SK-N-SH treated with all-trans-retinoic acid at 6 μM for 48 hours (cell line): ENCODE results near the gene FAM3B.

Experiments used
- ATAC-seq: fragments of 200-7000 bp; cut with Tn5 transposase; 3 replicates; pipeline ENCODE4 v1.9.1; 2020; ENCODE audit warnings: mild to moderate bottlenecking, moderate library complexity
- ARNTL ChIP-seq: fragments of 450-650 bp; formaldehyde crosslinking; IDR thresholded peaks from 2 replicates; pipeline ENCODE4 v1.5.0; 2020; ENCODE audit warnings: low read depth, mild to moderate bottlenecking, moderate library complexity, borderline replicate concordance
- BACH2 ChIP-seq: fragments of 250-450 bp; sonication (Bioruptor Pico); IDR thresholded peaks from 2 replicates; pipeline ENCODE4 v1.9.0; 2021; ENCODE audit warnings: mild to moderate bottlenecking, borderline replicate concordance
- CREB5 ChIP-seq: fragments of 250-450 bp; sonication (Bioruptor Pico); IDR thresholded peaks from 2 replicates; pipeline ENCODE4 v1.5.1; 2020; ENCODE audit warnings: low read depth, mild to moderate bottlenecking, moderate library complexity
- CSDC2 ChIP-seq: fragments of 250-450 bp; sonication (Bioruptor Pico); IDR thresholded peaks from 2 replicates; pipeline ENCODE4 v1.5.0; 2020; ENCODE audit warnings: mild to moderate bottlenecking, moderate library complexity
- ESRRG ChIP-seq: fragments of 250-450 bp; sonication (Bioruptor Pico); IDR thresholded peaks from 2 replicates; pipeline ENCODE4 v1.6.1; 2021; ENCODE audit warnings: mild to moderate bottlenecking
- GLIS3 ChIP-seq: fragments of 250-450 bp; sonication (Bioruptor Pico); IDR thresholded peaks from 2 replicates; pipeline ENCODE4 v1.5.0; 2020; ENCODE audit warnings: mild to moderate bottlenecking, moderate library complexity
- ISL1 ChIP-seq: fragments of 250-450 bp; sonication (Bioruptor Pico); IDR thresholded peaks from 2 replicates; pipeline ENCODE4 v2.1.2; 2022; ENCODE audit warnings: mild to moderate bottlenecking, moderate library complexity
- OSR1 ChIP-seq: fragments of 250-450 bp; sonication (Bioruptor Pico); IDR thresholded peaks from 2 replicates; pipeline ENCODE4 v1.8.0; 2022; ENCODE audit warnings: moderate library complexity, mild to moderate bottlenecking, inconsistent platforms
- PATZ1 ChIP-seq: fragments of 250-450 bp; sonication (Bioruptor Pico); IDR thresholded peaks from 2 replicates; pipeline ENCODE4 v1.8.0; 2020; ENCODE audit warnings: mild to moderate bottlenecking, moderate library complexity, borderline replicate concordance
- POU6F1 ChIP-seq: fragments of 250-450 bp; sonication (Bioruptor Pico); IDR thresholded peaks from 2 replicates; pipeline ENCODE4 v1.8.0; 2021; ENCODE audit warnings: low read depth, mild to moderate bottlenecking, moderate library complexity, borderline replicate concordance
- PPARA ChIP-seq: fragments of 250-450 bp; sonication (Bioruptor Pico); IDR thresholded peaks from 2 replicates; pipeline ENCODE4 v1.5.0; 2020; ENCODE audit warnings: mild to moderate bottlenecking, borderline replicate concordance
- RARB ChIP-seq: fragments of 250-450 bp; sonication (Bioruptor Pico); IDR thresholded peaks from 2 replicates; pipeline ENCODE4 v1.8.0; 2021; ENCODE audit warnings: mild to moderate bottlenecking, moderate library complexity
- SNAI2 ChIP-seq: fragments of 250-450 bp; sonication (Bioruptor Pico); IDR thresholded peaks from 2 replicates; pipeline ENCODE4 v1.5.0; 2020; ENCODE audit warnings: mild to moderate bottlenecking, moderate library complexity
- TCF4 ChIP-seq: fragments of 250-450 bp; sonication (Bioruptor Pico); IDR thresholded peaks from 2 replicates; pipeline ENCODE4 v1.8.0; 2021; ENCODE audit warnings: mild to moderate bottlenecking, moderate library complexity, borderline replicate concordance
- TOX ChIP-seq: fragments of 250-450 bp; sonication (Bioruptor Pico); IDR thresholded peaks from 2 replicates; pipeline ENCODE4 v1.8.0; 2021; ENCODE audit warnings: mild to moderate bottlenecking, moderate library complexity, borderline replicate concordance
- TSHZ2 ChIP-seq: fragments of 250-450 bp; sonication (Bioruptor Pico); IDR thresholded peaks from 2 replicates; pipeline ENCODE4 v1.5.0; 2020; ENCODE audit warnings: mild to moderate bottlenecking, moderate library complexity
- ZC3H10 ChIP-seq: fragments of 250-450 bp; sonication (Bioruptor Pico); IDR thresholded peaks from 2 replicates; pipeline ENCODE4 v1.5.1; 2021; ENCODE audit warnings: mild to moderate bottlenecking, moderate library complexity
- ZFP3 ChIP-seq: fragments of 250-450 bp; sonication (Bioruptor Pico); IDR thresholded peaks from 2 replicates; pipeline ENCODE4 v1.5.0; 2020; ENCODE audit warnings: mild to moderate bottlenecking, moderate library complexity
- ZFP30 ChIP-seq: fragments of 450-650 bp; formaldehyde crosslinking; IDR thresholded peaks from 2 replicates; pipeline ENCODE4 v1.5.0; 2022; ENCODE audit warnings: mild to moderate bottlenecking, moderate library complexity
- ZNF565 ChIP-seq: fragments of 450-650 bp; formaldehyde crosslinking; conservative IDR thresholded peaks from 2 replicates; pipeline ENCODE4 v1.5.0; 2020; ENCODE audit warnings: low read depth, mild to moderate bottlenecking, moderate library complexity
- ZNF8 ChIP-seq: fragments of 450-650 bp; formaldehyde crosslinking; IDR thresholded peaks from 2 replicates; pipeline ENCODE4 v1.5.0; 2020; ENCODE audit warnings: mild to moderate bottlenecking, moderate library complexity

Gene FAM3B

GRCh38 chr21:41277196-41277595, 39.4 kb upstream of the FAM3B start (continued):
- TF ChIP-seq PATZ1 (CRISPR knock-in tag), result no peak
- TF ChIP-seq TOX (CRISPR knock-in tag), result no peak
- no peak for TF ChIP-seq RARB (CRISPR knock-in tag)

- ATAC-seq, result no peak
- TF ChIP-seq POU6F1 (no peak), CREB5 (CRISPR knock-in tag) (no peak), ISL1 (no peak), ZNF565 (CRISPR knock-in tag) (no peak), CSDC2 (CRISPR knock-in tag) (no peak), TSHZ2 (CRISPR knock-in tag) (no peak), ZFP30 (CRISPR knock-in tag) (no peak), TOX (CRISPR knock-in tag) (no peak), OSR1 (CRISPR knock-in tag) (no peak), ESRRG (CRISPR knock-in tag) (no peak), PPARA (CRISPR knock-in tag) (no peak), ZC3H10 (CRISPR knock-in tag) (no peak), GLIS3 (CRISPR knock-in tag) (no peak), TCF4 (CRISPR knock-in tag) (no peak), ZFP3 (CRISPR knock-in tag) (no peak)
- TF ChIP-seq, all 23 proteins: peak for 0
Observed at GRCh38 chr21:41277846-41278245, 38.8 kb upstream of the FAM3B start.

- no peak for ATAC-seq
- no peak for TF ChIP-seq ZNF565 (CRISPR knock-in tag)
- TF ChIP-seq OSR1 (CRISPR knock-in tag), result no peak
- no peak for TF ChIP-seq RARB (CRISPR knock-in tag)
- no peak for TF ChIP-seq TCF4 (CRISPR knock-in tag)
- no peak for TF ChIP-seq PATZ1 (CRISPR knock-in tag)
- no peak for TF ChIP-seq ZFP3 (CRISPR knock-in tag)
Observed at GRCh38 chr21:41280115-41280919, 36.3 kb upstream of the FAM3B start.

- no peak for ATAC-seq
- TF ChIP-seq SNAI2 (CRISPR knock-in tag) (no peak), ZNF565 (CRISPR knock-in tag) (no peak), BACH2 (CRISPR knock-in tag) (no peak), OSR1 (CRISPR knock-in tag) (no peak), TCF4 (CRISPR knock-in tag) (no peak), ISL1 (no peak), ZFP30 (CRISPR knock-in tag) (no peak), ZC3H10 (CRISPR knock-in tag) (no peak), POU6F1 (no peak), ZNF8 (CRISPR knock-in tag) (no peak), ARNTL (CRISPR knock-in tag) (no peak), CREB5 (CRISPR knock-in tag) (no peak)
Observed at GRCh38 chr21:41282412-41282811, 34.2 kb upstream of the FAM3B start.
